HS-27A (cell line): ENCODE results near the gene MVB12B.
"Not testable (repeated sequence)": the region's sequence is repeated elsewhere in the genome, so short reads cannot be mapped to it uniquely, and the experiment has no call there.

Experiments
- DNase-seq: peaks from one replicate; pipeline ENCODE4 v3.0.0-alpha.2; 2012; ENCODE audit warnings: low read depth, missing footprints

MVB12B gene

GRCh38 chr9:126474206-126474765 is 147.7 kb downstream of the MVB12B start:
- DNase-seq = no peak

GRCh38 chr9:126474786-126475485 is 148.3 kb downstream of the MVB12B start:
- no peak for DNase-seq

DNA sequence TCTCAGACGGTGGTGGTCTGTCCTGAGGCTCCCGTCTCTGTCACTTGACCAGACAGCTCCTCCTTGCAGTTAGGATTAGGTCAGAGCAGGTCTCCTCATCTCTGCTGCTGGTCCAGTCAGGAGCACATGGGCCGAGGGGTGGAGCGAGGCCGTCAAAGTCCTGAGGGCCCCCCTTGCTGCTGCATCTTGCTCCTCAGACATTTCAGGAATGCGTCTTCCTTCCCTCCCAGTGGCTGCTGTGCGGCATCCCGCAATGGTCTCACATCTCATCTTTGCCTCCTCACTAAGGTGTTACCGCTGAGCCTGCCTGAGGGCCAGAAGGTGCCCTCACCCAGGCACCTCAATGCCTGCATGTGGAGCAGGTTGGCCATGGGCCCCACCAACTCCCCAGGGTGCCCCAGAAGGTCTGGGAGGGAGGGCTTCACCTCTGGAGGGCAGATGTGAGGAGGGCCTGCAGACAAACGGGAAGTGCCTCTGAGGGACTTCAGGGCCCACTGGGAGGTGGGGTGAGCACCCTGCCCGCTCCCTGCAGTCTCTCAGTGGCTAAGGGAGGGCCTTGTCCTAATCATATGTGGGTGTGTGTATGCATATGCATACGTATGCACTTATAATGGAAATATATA is 149.4 kb downstream of the MVB12B start:
- DNase-seq = no peak

- not testable (repeated sequence) for DNase-seq
These were observed 150.8 kb downstream of the MVB12B start for GRCh38 chr9:126477432-126477831.

GRCh38 chr9:126478216-126478981 is 151.8 kb downstream of the MVB12B start:
- no peak for DNase-seq

- no peak for DNase-seq
These were observed 152.9 kb downstream of the MVB12B start for GRCh38 chr9:126479515-126479914.

DNA sequence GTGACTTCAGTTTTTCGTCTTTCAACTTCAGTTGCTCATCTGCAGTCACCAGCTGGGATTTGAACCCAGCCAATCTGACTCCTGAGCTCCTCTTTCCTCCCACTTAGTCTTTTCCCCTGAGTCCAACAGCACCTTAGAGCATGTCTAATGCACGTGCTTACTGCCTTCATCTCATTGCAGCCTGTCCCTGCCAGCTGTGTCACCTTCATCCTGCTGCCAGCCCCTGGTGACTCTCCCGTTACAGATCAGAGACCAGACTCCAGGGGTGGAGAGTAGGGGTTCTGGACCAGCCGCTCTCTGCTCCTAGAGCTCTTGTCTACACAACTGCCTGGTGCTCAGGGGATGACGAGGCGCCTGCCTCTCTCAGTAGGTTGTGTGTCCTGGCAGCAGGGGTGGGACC is 154.2 kb downstream of the MVB12B start:
- no peak for DNase-seq

GRCh38 chr9:126481862-126482261 is 155.2 kb downstream of the MVB12B start:
- DNase-seq = no peak

- no peak for DNase-seq
These were observed 155.9 kb downstream of the MVB12B start for GRCh38 chr9:126482361-126483044.

- DNase-seq = no peak
These were observed 156.9 kb downstream of the MVB12B start for GRCh38 chr9:126483468-126484073.

DNA sequence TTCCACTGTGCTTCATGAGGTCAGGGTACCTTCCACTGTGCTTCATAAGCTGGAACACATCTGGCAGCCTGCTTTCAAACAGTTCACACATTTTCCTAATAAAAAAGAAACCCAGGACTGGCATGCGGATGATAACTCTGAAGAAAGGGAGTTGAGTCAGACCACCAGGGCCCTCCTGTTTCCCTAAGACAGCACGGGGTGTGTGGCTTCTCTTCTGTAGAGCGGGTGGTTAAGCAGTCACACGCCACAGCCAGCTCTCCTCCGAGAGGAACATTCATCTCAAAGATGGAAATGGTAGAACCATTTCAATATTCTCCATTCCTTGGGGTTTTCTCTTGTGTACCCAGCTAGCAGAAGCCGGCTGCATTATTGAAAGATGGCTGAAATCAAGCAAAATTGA is 159.0 kb downstream of the MVB12B start:
- no peak for DNase-seq

DNA sequence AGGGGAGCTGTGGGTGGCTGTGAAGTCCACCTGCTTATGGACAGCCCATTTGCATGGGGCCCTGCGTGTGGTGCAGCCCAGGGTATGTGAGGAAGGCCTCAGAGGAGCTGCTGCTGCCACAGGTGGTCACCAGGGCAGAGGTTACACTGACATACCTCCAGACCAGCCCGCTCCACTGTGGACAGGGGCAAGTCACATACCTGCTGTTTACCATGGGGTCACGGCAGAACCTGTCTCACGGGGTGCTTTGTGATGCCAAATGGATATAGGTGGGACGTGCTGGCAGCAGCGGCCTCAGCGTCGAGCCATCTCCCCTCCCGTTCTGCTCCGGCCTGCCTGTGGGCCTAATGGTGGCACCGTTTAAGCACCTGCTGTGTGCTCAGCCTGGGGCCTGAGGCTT is 159.6 kb downstream of the MVB12B start:
- DNase-seq = no peak

DNA sequence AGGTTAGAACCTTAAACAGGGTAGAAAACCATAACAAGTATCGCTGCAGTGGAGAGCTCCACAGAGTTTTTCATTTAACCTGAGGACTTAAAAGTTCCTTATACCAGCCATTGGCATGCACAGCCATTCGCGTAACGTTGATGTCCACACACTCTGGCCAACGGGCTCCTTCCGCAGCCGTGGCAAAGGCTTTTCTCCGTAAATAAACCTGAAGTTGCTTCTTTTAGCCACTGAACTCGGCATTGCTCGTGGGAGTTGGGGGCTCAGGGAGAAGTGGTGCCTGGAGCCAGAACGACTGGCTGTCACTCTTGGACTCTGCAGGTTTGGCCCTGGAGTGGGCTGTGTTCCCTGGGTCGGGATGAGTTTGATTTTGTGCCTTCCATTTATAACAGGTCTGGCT is 161.2 kb downstream of the MVB12B start:
- no peak for DNase-seq

DNA sequence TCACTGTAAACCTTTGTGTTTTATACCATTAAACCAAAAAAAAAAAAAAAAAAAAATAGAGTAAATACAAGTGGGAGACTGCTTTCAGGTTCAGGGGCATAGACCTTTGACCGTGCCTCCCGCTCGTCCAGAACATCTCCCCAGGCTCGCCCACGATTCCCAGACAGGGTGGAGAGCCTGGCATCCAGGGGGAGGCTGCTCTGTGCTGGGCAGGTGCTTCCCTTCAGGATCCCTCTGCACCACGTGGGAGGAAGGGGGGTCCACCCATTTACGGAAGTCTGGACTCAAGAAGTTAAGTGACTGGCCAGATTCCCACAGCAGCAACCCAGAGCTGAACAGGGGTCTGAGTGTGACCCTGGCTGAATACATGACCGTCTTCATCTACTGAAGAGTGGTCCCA is 161.7 kb downstream of the MVB12B start:
- no peak for DNase-seq

- DNase-seq = no peak
These were observed 162.3 kb downstream of the MVB12B start for GRCh38 chr9:126488881-126489404.

GRCh38 chr9:126489581-126490213 is 163.1 kb downstream of the MVB12B start:
- no peak for DNase-seq

DNA sequence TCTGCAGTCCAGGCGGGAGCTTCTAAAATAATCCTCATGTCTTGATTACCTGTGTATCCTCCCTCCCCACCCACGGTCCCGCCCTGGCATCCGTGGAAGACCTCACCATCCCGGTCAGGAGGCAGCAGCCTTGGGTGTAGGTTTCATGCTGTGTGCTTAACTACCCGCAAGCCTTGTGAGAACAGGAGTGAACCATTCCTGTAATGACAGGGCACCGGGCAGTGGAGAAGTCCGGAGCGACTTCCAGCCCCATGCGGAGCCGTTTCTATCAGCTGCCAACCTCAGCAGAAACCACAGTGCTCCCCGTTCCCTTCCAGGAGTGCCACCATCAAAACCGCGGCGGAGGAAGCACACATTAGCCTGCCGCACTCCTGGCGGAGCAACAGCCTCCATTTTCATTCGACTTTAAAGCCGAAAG is 163.6 kb downstream of the MVB12B start:
- DNase-seq = no peak

- DNase-seq = no peak
These were observed 164.4 kb downstream of the MVB12B start for GRCh38 chr9:126490871-126491567.

DNA sequence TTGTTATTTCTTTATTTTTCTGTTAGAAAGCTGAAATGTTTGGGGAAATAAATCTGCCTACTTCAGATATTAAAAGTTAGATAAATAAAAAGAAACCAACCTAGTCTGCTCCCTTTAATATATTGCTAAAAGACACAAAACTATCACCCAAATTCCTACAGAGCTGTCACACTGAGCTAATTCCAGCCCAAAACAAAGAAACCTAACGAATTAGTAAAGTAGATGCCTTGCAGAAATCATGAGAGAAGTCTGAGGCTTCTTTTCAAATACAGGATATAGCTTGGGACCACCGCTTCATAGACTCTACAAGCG is 164.9 kb downstream of the MVB12B start:
- no peak for DNase-seq

DNA sequence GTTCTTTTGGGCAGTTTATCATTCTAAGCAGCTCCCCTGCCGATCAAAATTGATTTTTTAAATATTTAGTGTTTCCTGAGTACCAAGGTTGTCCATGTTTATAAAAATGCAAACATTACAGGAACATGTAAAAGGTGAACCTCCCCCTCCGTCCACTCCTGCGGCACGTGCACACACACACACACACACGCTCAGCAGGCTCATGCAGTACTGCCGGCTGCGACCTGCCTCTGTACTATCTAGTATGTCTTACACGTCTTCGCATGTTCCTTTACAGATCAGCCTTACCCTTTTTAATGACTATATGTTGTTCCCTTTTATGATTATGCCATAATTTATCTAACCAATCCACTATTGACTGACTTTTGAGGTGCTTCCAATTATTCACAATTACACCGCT is 165.3 kb downstream of the MVB12B start:
- no peak for DNase-seq

GRCh38 chr9:126494264-126494663 is 167.6 kb downstream of the MVB12B start:
- DNase-seq = no peak
